Sigmoid colon (tissue), 7 donors: ENCODE measurements around the gene HSPG2. TPM values are rescaled to one million over a fixed set of nuclear protein-coding genes. Genes with fewer than 3 reads are reported as not detected.
A peak's percentile ranks its signal among the peaks of the same experiment; 100 is the strongest.
"Not testable (repeated sequence)": the region's sequence is repeated elsewhere in the genome, so short reads cannot be mapped to it uniquely, and the experiment has no call there.

ENCODE experiments used
- DNase-seq: peaks from one replicate; pipeline ENCODE4 v3.0.0-alpha.2; 2019
- H3K27ac ChIP-seq, 4 donors: fragments of 200-600 bp; sonication (generic); one replicate each; pipeline ENCODE4 v1.5.1; 2016 to 2019; ENCODE audit warnings: mild to moderate bottlenecking in 1 of 4
- H3K27me3 ChIP-seq, 3 donors: fragments of 200-600 bp; sonication (generic); one replicate each; pipeline ENCODE4 v1.5.1; 2019; ENCODE audit warnings: mild to moderate bottlenecking in 1 of 3
- H3K36me3 ChIP-seq, 4 donors: fragments of 200-600 bp; sonication (generic); one replicate each; pipeline ENCODE4 v1.5.1; 2016 to 2019
- H3K4me1 ChIP-seq, 4 donors: fragments of 200-600 bp; sonication (generic); one replicate each; pipeline ENCODE4 v1.5.1; 2017 to 2019
- H3K4me3 ChIP-seq, 4 donors: fragments of 200-600 bp; sonication (generic); one replicate each; pipeline ENCODE4 v1.5.1; 2017 to 2019; ENCODE audit warnings: mild to moderate bottlenecking in 2 of 4, moderate library complexity in 1 of 4
- H3K9me3 ChIP-seq, 4 donors: fragments of 200-600 bp in 3 of 4; sonication (generic) in 3 of 4; one replicate each; pipeline versions ENCODE4 v1.5.1 to v1.6.1; 2013 to 2019
- CTCF ChIP-seq, 4 experiments: fragments of 450-650 bp in 3 of 4; fragments of 200-600 bp in 1 of 4; IDR thresholded peaks; one replicate each; pipeline ENCODE4 v1.5.1; 2016 to 2019; ENCODE audit warnings: antibody characterized with exemption in 4 of 4, mild to moderate bottlenecking in 3 of 4, moderate library complexity in 2 of 4
- EP300 ChIP-seq, 4 donors: sonication (generic); formaldehyde crosslinking; IDR thresholded peaks; one replicate each; pipeline ENCODE4 v1.6.1; 2017; ENCODE audit warnings: antibody characterized with exemption in 4 of 4
- POLR2A ChIP-seq, 2 donors: fragments of 450-650 bp; IDR thresholded peaks; one replicate each; pipeline ENCODE4 v1.6.1; 2016; ENCODE audit warnings: antibody characterized with exemption in 2 of 2, mild to moderate bottlenecking in 2 of 2, moderate library complexity in 2 of 2
- POLR2AphosphoS5 ChIP-seq, 4 donors: sonication (generic); formaldehyde crosslinking; IDR thresholded peaks; one replicate each; pipeline ENCODE4 v1.6.1; 2017; ENCODE audit warnings: antibody characterized with exemption in 4 of 4
- WGBS, 2 donors: extraction: QIAGEN DNeasy Blood & Tissue Kit; methylation state at CpG; one replicate each; pipeline ENCODE4 v1.1.7; 2013; 5-methylcytosine and 5-hydroxymethylcytosine counted together
- intact Hi-C: fragments of 100-400 bp; cut with DNase I; formaldehyde crosslinking; loops from one replicate; pipeline ENCODE4 v1.15.1; 2023
- polyA plus RNA-seq, 3 donors: library from polyadenylated mRNA; stranded (reverse); fragments of 200-250 nt; gene quantifications; one replicate each; pipeline ENCODE4 v1.2.3, GENCODE V29; 2013
- total RNA-seq, 4 donors: library from RNA; depleted of rRNA; stranded (reverse); fragments of >200 nt; gene quantifications; one replicate each; pipeline ENCODE4 v1.1.0, GENCODE V29; 2016
- donor health status: healthy with polysubstance abuse.
- donor health status: Bipolar disorder and iron deficiency.
- donor health status: healthy.

Gene HSPG2
- total RNA-seq (100 to 1,000 TPM in 3 of 4 donors, 10 to 100 TPM in 1; 66.3 to 761 (median 213) TPM), polyA plus RNA-seq (100 to 1,000 TPM in 1 of 3 donors, 10 to 100 TPM in 1, 1 to 10 TPM in 1; 6.0 to 104 (median 10.4) TPM)

GRCh38 chr1:21937034-21937371, at the start of gene HSPG2:
HSPG2 (minus strand) TSS chr1:21937310; CDS start chr1:21937217, 93 bp downstream.
- WGBS, 2 donors, result 0 to 1% methylated on average over 50 to 52 of the region's 52 CpGs
- Histone ChIP-seq H3K4me3 (peak within 1 kb of the TSS; percentile 67 to 95 (median 84)), H3K36me3 (no peaks in the 10 kb centered on the region), H3K27me3 (no peaks in the 10 kb centered on the region), H3K27ac (peak within 1 kb of the TSS; percentile 92 to 99 (median 98)), H3K4me1 (peaks cover 0 to 88% (median 83%) of the 10 kb centered on the region in 4 donors), H3K9me3 (no peaks in the 10 kb centered on the region)
- DNase-seq, result no peak
- TF ChIP-seq EP300 (IDR thresholded peaks at IDR 0.05) (no peak), POLR2A (IDR thresholded peaks at IDR 0.05) (no peak), CTCF (IDR thresholded peaks at IDR 0.05) (no peak), POLR2AphosphoS5 (IDR thresholded peaks at IDR 0.05) (no peak)
- intact Hi-C loops, result loop anchor here (10.0 kb wide), 1 partner anchor 602 kb away; no protein-coding TSS in a partner anchor

GRCh38 chr1:21986386-21986785, 49.3 kb upstream of the HSPG2 start:
- H3K4me1 ChIP-seq, H3K36me3 ChIP-seq, H3K9me3 ChIP-seq, intact Hi-C loops, H3K4me3 ChIP-seq, H3K27ac ChIP-seq, H3K27me3 ChIP-seq: not testable (repeated sequence)
- 88 to 89% methylated on average over 11 of the region's 12 CpGs for WGBS, 2 donors
- peak; percentile 17 for DNase-seq

- DNase-seq, H3K27me3 ChIP-seq, H3K36me3 ChIP-seq, H3K4me1 ChIP-seq, H3K27ac ChIP-seq, H3K4me3 ChIP-seq, intact Hi-C loops, H3K9me3 ChIP-seq: not testable (repeated sequence)
- 6 to 88% methylated on average over 1 to 5 of the region's 5 CpGs for WGBS, 2 donors
Measured at GRCh38 chr1:21985893-21986292, 48.8 kb upstream of the HSPG2 start.

- DNase-seq, intact Hi-C loops, H3K27ac ChIP-seq, H3K4me3 ChIP-seq, H3K27me3 ChIP-seq, H3K36me3 ChIP-seq, H3K9me3 ChIP-seq, H3K4me1 ChIP-seq: not testable (repeated sequence)
- WGBS, 2 donors, result 83 to 89% methylated on average over 11 to 12 of the region's 15 CpGs
Measured at GRCh38 chr1:21983539-21983938, 46.4 kb upstream of the HSPG2 start.

GRCh38 chr1:21982122-21982521, 45.0 kb upstream of the HSPG2 start:
- H3K27me3 ChIP-seq, H3K36me3 ChIP-seq, H3K4me3 ChIP-seq, H3K27ac ChIP-seq, intact Hi-C loops, H3K9me3 ChIP-seq, DNase-seq, H3K4me1 ChIP-seq: not testable (repeated sequence)
- 70 to 79% methylated on average over 6 of the region's 6 CpGs for WGBS, 2 donors

- H3K36me3 ChIP-seq, H3K4me3 ChIP-seq, intact Hi-C loops, H3K27me3 ChIP-seq, H3K27ac ChIP-seq, H3K9me3 ChIP-seq, H3K4me1 ChIP-seq: not testable (repeated sequence)
- peak; percentile 44 for DNase-seq
- 54 to 94% methylated on average over 2 to 4 of the region's 4 CpGs for WGBS, 2 donors
Measured at GRCh38 chr1:21981253-21981652, 44.1 kb upstream of the HSPG2 start.

- H3K4me3 ChIP-seq, H3K4me1 ChIP-seq, intact Hi-C loops, H3K27ac ChIP-seq, H3K36me3 ChIP-seq, H3K9me3 ChIP-seq, H3K27me3 ChIP-seq: not testable (repeated sequence)
- 75 to 77% methylated on average over 20 to 21 of the region's 21 CpGs for WGBS, 2 donors
- peak; percentile 43 for DNase-seq
Measured at GRCh38 chr1:21980515-21981220, 43.6 kb upstream of the HSPG2 start.

GRCh38 chr1:21978209-21978608, 41.1 kb upstream of the HSPG2 start:
- H3K36me3 ChIP-seq, intact Hi-C loops, H3K9me3 ChIP-seq, H3K4me3 ChIP-seq, H3K4me1 ChIP-seq, H3K27ac ChIP-seq, H3K27me3 ChIP-seq: not testable (repeated sequence)
- WGBS, 2 donors, result 92 to 95% methylated on average over 11 of the region's 11 CpGs
- peak; percentile 44 for DNase-seq

- H3K4me3 ChIP-seq, H3K27ac ChIP-seq, H3K27me3 ChIP-seq, H3K4me1 ChIP-seq, intact Hi-C loops, H3K9me3 ChIP-seq, H3K36me3 ChIP-seq: not testable (repeated sequence)
- DNase-seq, result peak; percentile 33
- WGBS, 2 donors, result 92 to 94% methylated on average over 9 of the region's 9 CpGs
Measured at GRCh38 chr1:21976703-21977239, 39.7 kb upstream of the HSPG2 start, which contains the start of gene CELA3B. CELA3B (plus strand) TSS chr1:21977022; CDS start chr1:21977040, 18 bp downstream.

- intact Hi-C loops, H3K27me3 ChIP-seq, H3K9me3 ChIP-seq, H3K27ac ChIP-seq, H3K36me3 ChIP-seq, H3K4me1 ChIP-seq, H3K4me3 ChIP-seq: not testable (repeated sequence)
- peak; percentile 14 for DNase-seq
- WGBS, 2 donors, result 66 to 87% methylated on average over 9 of the region's 9 CpGs
Measured at GRCh38 chr1:21975296-21975695, 38.2 kb upstream of the HSPG2 start.

GRCh38 chr1:21974699-21975098, 37.6 kb upstream of the HSPG2 start:
- H3K27me3 ChIP-seq, H3K9me3 ChIP-seq, H3K4me1 ChIP-seq, intact Hi-C loops, H3K4me3 ChIP-seq, DNase-seq, H3K27ac ChIP-seq, H3K36me3 ChIP-seq: not testable (repeated sequence)
- 13 to 72% methylated on average over 6 of the region's 6 CpGs for WGBS, 2 donors

GRCh38 chr1:21973948-21974347, 36.8 kb upstream of the HSPG2 start:
- WGBS, 2 donors, result 81 to 92% methylated on average over 8 of the region's 8 CpGs
- H3K4me1 ChIP-seq, H3K9me3 ChIP-seq, H3K27me3 ChIP-seq, intact Hi-C loops, H3K4me3 ChIP-seq, H3K36me3 ChIP-seq, H3K27ac ChIP-seq: not testable (repeated sequence)
- DNase-seq, result peak; percentile 22
